Fibroblast of mammary gland (primary cell): Measurements from ENCODE around the gene EPB42.

Experiments
- DNase-seq: peaks from one replicate; pipeline ENCODE4 v3.0.0-alpha.2; 2010; ENCODE audit warnings: low read depth
- H3K4me3 ChIP-seq: 2 replicates; pipeline ENCODE4 v1.5.1; 2011; ENCODE audit warnings: low read depth, mild to moderate bottlenecking, low read length, moderate library complexity; ENCODE audit not compliant: control insufficient read depth
- TF ChIP-seq, protein P1 (sequence below): conservative IDR thresholded peaks from 2 replicates; pipeline ENCODE4 v1.5.1; 2011; ENCODE audit warnings: low read depth, low read length, inconsistent platforms; ENCODE audit not compliant: control insufficient read depth, insufficient read depth

The EPB42 gene

DNA sequence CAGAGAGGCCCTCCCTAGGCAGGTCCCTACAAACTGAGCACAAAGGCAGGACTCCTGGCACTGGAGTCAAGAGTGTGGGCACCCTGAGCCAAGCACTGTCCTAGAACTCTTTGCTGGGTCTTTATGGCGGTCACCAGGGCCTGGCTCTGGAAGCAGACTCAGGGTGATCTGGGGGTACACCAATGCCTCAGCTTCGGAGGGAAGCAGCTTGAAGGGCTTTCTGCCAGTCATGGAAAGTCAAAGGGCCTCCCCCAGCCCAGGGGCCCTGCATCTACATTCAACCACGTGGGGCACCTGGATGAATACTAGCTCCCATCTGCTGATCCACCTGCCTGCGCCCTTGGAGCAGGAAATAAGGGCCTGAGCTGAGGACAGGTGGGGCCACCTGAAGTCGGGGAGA lies 7.4 kb downstream of the EPB42 start:
- DNase-seq, result no peak
- H3K4me3 ChIP-seq, result no peak overlapping the region
- TF ChIP-seq, protein P1, sequence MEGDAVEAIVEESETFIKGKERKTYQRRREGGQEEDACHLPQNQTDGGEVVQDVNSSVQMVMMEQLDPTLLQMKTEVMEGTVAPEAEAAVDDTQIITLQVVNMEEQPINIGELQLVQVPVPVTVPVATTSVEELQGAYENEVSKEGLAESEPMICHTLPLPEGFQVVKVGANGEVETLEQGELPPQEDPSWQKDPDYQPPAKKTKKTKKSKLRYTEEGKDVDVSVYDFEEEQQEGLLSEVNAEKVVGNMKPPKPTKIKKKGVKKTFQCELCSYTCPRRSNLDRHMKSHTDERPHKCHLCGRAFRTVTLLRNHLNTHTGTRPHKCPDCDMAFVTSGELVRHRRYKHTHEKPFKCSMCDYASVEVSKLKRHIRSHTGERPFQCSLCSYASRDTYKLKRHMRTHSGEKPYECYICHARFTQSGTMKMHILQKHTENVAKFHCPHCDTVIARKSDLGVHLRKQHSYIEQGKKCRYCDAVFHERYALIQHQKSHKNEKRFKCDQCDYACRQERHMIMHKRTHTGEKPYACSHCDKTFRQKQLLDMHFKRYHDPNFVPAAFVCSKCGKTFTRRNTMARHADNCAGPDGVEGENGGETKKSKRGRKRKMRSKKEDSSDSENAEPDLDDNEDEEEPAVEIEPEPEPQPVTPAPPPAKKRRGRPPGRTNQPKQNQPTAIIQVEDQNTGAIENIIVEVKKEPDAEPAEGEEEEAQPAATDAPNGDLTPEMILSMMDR, result no peak

DNA sequence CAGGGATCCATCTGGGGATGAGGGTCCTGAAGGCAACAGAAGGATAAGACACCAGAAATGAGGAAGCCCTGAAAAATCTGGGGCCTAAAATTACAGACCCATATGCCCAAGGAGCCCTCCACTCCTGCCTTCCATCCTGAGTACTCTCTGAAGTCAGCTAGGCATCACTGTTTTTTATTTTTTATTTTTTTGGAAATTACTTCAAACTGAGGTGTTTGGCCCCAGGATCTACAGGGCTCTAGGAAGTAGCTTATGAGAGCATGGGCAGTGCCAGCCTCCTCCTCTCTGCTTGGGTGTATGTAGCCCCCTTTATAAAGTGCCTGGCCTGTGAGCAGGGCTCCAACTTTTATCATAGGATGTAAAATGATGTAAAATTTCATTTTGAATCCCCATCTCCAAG lies 7.9 kb downstream of the EPB42 start:
- DNase-seq, result no peak
- TF ChIP-seq, protein P1, result no peak
- no peak overlapping the region for H3K4me3 ChIP-seq

DNA sequence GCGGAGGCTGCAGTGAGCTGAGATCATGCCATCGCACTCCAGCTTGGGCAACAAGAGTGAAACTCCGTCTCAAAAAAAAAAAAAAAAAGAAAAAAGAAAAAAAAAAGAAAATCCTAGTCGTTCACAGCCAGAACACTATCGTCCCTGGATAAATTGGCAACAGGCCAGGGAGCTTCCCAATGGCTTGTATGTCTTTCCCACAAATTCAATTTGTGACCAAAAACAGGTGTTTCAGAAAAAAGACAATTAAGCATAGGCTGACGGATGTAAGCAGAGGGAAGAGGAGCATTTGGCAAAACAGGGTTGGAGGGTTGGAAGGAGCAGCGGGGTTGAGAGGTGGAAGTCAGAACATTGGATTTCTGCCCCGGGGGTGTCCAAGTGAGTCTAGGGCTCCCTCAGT lies 8.5 kb downstream of the EPB42 start:
- DNase-seq, result no peak
- TF ChIP-seq, protein P1, result no peak
- no peak overlapping the region for H3K4me3 ChIP-seq

DNA sequence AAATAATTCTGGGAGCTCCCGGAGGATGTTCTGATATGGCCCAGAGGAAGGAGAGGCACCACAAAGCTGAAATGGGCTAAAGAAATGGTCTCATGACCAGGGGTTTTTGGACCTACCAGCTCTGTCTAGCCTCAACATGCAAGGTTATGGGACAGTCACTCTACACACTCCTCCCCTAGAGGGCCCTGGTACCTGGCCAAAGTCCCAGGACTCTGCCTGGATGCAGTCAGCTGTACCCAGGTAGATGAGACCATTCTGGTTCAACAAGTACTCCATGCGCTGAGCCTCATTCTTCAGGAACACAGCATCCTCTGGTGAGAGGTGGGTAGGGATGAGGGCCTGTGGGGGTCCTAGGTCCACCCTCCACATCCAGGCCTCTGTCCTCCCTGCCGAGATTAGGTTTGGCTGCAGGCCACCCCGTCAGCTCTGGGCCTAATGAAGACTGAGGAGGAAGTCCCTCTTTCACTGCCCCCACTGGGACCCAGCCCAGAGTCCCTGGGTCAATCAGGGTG lies 9.5 kb downstream of the EPB42 start:
- TF ChIP-seq, protein P1, result no peak
- no peak overlapping the region for H3K4me3 ChIP-seq
- DNase-seq, result no peak

DNA sequence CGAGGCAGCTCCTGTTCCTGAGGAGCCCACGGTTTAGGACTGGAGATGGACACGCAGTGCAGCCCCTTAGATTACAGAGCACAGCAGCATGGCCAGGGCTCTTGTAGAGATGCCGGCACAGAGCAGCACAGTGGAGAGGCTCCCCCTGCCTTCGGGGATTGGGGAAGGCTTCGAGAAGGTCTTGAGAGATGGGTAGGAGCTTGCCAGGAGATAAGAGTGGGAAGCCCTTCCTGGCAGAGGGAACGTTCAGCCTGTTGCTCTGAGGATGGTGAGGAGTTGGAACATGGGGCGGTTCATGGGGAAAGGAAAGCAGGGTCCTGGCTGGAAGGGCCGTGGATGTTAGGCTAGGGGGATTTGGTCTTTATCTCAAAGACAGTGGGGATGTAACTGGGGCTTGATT lies 10.0 kb downstream of the EPB42 start:
- TF ChIP-seq, protein P1, result no peak
- no peak for DNase-seq
- H3K4me3 ChIP-seq, result no peak overlapping the region

DNA sequence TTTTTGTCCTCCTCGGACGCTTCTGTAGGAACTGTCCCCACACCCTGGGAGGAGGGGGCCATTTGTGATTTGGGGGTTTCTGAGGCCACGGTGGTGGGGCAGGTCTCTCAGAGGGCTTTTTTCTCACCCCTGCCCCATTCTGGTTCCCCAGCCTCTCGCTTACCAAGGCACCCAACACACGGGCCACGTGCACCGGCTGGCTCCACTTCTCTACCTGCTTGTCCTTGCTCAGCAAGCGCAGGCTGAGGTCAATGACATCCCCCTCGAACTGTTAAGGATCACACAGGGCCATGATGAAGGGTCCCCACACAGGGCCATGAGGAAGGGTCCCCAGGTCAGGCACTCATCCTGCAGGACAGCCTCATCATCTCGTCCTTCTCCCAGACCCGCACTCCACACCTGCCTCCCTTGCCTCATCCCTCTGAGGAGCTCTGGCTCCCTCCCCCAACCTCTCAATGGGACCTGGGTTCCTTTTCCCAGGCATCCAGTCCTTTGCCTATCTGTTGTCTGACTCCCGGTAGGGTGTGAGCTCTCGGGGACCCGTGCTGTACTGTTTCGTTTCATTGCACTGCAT lies 10.6 kb downstream of the EPB42 start:
- no peak for DNase-seq
- TF ChIP-seq, protein P1, result no peak

DNA sequence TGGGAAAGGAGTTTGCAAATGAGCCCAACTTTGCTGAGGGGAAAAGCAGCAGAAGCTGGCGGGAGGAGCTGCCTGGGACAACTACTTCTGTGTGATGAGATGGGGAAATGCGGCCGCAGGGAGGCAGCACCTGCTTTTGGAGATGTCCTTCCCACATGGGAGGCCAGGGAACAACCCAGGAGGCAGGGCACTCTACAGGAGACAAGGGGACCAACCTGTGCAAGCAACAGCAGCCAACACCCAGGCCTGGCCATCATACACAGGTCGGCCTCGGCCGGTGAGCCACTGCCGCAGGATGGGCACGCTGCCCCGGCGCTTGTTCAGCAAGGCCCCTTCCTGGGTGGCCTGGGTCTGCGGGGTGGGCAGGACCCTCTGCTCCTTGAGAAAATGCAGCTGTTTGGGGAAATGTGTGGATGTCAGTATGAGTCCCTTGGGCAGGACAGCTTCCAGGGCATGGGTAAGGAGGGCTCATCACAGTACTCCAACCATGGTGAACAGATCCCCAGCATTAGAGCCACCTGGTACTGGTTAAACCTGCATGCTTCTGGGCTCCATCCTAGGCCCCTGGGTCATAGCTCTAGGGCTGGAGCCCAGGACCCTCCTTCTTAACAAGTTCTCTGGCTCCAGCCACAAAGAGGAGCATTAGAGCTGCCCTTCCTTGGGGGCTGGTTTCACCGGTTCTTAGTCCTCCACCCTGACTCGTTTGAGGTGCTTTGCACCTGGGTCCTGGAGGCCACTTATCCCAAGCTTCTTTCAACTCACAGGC lies 11.6 kb downstream of the EPB42 start:
- no peak overlapping the region for H3K4me3 ChIP-seq
- TF ChIP-seq, protein P1, result no peak
- DNase-seq, result no peak

More for the DNA sequence above, 10.6 kb downstream of the EPB42 start:
- H3K4me3 ChIP-seq, result no peak overlapping the region
